Heart left ventricle (tissue), 13 donors: ENCODE results near the gene LRRC36.

Source experiments
- CTCF ChIP-seq, 12 donors: fragments of 200-600 bp; sonication (generic) in 4 of 12; IDR thresholded peaks; one replicate each; pipeline versions ENCODE4 v1.5.0 to v1.8.0; 2018 to 2022; ENCODE audit warnings: antibody characterized with exemption in 12 of 12, mild to moderate bottlenecking in 5 of 12
- POLR2A ChIP-seq, 2 donors: fragments of 450-650 bp; IDR thresholded peaks; one replicate each; pipeline ENCODE4 v1.6.1; 2017; ENCODE audit warnings: antibody characterized with exemption in 2 of 2, mild to moderate bottlenecking in 2 of 2, moderate library complexity in 2 of 2
- donor health status: ischemic (EF 13 %, LVEDD 7.1; RV severe dilation, severe dysfunction).
- donor health status: DM: no; HTN: yes; CAD: no.
- donor health status: DM: no; HTN: no; CAD: no.
- donor health status: ischemic (EF 25% LVEDD 6.9; RV normal size, moderate dysfunction).
- donor health status: ischemic (EF 25% LVEDD 5.7; RV mildly dilated, moderate dysfunction).
- donor health status: ischemic (EF 35%, LVEDD 5.7; RV mildly dilated, moderate dysfunction).
- donor health status: nonischemic (EF 11% LVEDD 7.7; RV severe dilation, severe dysfunction).
- donor health status: DM: yes; HTN: yes; CAD: no.
- donor health status: PGD.
- donor health status: ischemic (EF 29% LVEDD 5.4; RV normal size, mild dysfunction).
- donor health status: nonischemic (EF 23%, LVEDD 6.1; RV moderate dilation, normal function).

- TF ChIP-seq CTCF (IDR thresholded peaks at IDR 0.05): no peak
- TF ChIP-seq POLR2A (IDR thresholded peaks at IDR 0.05): no peak
Observed at GRCh38 chr16:67383284-67383683, 56.7 kb downstream of the LRRC36 start.
